GM19328 (cell line): ENCODE measurements around the gene OR2T35.

ENCODE experiments used
- ATAC-seq: cut with Tn5 transposase; IDR thresholded peaks from one replicate; pipeline ENCODE4 v1.9.1; 2021; ENCODE audit warnings: mild to moderate bottlenecking, moderate library complexity; ENCODE audit not compliant: unreplicated experiment

OR2T35 gene

DNA sequence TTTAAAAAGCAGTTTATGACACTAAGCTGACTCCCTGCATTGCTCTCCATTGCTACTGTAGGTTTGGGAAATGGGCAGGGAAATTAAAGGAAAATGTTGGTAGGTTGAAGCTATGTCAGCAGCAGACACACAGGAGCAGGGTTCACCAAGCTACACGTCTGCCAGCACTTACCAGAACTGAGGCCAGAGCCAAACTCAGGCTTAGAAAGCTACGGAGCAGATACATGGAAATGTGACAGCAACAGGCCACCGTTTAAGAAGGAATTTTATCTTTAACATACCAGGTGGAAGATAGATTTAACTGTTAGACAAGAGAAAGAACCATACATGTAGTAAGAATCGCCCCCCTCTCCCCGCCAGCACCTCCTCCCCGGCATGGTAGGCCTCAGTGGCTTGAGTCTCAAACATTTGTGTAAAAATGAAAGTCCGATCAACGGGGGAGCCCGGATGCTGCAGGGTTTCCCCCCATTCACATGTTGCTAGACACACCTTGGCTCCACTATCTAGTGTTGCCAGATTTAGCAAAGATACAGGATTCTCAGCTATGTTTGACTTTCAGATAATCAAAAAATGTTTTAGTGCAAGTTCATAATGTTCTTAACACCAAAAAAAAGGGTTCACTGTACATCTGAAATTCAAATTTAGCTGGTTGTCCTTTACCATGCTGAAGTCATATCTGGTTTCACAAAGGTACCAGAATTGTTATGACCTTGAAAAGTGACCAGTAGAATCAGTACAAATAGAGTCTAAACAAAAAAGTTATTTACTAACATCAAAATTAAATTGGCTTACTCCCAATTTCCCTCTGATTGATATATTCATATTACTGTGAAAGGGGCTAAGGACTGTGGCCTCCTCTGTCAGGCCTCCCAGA, 16.9 kb downstream of the OR2T35 start:
- ATAC-seq = no peak

DNA sequence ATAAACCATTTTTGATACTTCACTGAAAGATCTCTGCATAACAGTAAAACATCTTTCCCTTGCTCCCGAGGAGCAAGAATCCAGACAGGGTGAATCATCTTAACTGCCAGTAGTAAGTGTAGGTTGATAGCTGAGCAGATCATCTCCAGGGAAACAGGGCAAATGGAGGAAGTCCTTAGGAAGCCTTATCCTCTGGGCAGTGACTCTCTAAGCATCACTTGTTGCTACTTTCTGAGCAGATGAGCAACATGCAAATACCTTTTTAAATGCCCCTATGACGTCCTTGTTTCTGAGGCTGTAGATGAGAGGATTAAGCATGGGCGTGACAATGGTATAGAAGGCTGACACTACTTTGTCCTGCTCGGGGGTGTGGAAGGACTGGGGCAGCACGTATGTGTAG, 19.1 kb downstream of the OR2T35 start:
- no peak for ATAC-seq

DNA sequence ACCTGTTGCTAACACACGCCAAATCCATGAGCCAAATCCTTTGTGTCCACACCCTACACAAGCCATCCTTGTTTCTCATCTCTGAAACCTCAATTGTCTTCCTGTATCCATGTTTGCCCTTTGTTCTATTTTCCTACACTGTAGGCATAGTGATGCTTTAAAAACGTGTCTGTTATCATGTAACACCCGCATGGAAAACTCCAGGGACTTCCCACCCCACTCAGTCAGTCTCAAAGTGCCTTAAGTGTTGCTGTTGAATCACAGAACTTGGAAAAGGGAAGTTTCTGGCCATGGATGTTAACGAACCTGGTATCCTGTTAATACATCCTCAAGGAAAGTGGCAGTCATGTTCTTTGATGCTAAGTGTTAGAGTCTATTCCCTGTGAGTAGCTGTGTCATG, 19.9 kb downstream of the OR2T35 start:
- ATAC-seq = no peak

DNA sequence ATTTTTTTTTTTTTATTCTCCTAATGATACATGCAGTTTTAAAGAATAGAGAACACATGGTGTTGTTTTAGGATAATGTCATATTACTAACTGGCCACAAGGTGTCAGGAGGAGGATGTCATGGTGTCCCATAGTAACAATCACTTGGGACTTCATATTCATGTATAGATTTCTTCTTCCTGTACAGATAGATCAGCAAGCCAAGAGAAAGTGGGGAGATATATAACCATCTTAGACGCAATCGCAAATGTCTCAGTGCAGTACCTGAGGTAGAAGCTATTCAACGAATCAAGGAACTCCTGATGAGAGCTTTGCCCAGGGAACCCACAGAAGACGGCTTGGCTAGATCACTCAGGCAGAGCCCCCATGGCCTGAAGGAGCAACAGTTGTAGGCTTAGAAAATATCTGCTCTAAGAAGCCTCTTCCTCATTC, 22.5 kb downstream of the OR2T35 start:
- ATAC-seq = peak; percentile 83

DNA sequence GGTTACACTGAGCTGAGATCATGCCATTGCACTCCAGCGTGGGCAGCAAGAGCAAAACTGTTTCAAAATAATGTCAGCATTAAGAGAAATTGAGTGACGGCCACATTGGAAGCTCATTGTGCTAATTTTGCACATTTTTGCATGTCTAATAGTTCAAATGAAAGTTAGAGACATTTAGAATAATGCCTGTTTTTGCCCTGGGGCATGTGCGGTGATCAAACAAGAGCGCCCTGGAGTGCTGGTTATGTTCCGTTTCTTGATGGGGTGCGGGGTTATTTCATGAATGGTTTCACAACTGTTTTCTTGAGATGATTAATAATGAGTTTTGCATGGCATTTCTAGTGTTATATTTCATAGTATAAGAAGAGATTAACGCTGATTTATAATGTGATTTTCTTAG, 23.3 kb downstream of the OR2T35 start:
- no peak for ATAC-seq

DNA sequence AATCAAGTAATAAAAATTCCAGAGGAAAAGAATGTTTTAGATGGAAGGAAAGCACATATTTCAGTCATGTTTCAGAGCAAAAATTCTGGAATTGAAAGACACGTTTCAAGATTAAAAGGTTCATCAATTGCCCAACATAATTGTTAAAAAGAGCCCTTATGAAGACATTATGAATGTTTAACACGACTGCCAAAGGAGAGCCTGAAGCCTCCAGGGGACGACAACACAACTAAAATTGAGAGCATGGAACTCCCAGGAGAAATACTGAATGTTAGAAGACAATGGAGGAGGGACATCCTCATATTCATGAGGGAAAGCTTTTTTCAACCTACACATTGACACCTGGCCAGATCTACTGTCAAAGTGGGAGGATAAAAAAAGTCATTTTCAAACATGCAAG, 26.2 kb downstream of the OR2T35 start:
- ATAC-seq = no peak

DNA sequence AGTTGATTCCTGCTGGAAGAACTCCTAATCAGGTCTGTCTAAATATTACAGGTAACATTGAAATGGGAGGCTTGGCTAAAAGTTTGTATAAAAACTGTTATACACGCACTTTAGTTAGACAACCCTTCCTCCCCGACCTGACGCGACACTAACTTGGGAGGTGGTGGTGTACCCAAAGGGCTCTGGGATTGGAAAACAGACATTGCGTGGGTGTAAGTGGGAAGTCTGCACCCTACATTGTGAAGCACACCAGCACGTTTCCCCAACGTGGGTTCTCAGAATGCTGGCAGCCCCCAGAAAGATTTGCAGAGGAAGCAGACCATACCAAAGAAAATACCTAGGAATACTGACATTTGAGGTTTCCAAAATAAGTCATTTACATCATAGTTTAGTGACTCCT, 27.0 kb downstream of the OR2T35 start:
- no peak for ATAC-seq

DNA sequence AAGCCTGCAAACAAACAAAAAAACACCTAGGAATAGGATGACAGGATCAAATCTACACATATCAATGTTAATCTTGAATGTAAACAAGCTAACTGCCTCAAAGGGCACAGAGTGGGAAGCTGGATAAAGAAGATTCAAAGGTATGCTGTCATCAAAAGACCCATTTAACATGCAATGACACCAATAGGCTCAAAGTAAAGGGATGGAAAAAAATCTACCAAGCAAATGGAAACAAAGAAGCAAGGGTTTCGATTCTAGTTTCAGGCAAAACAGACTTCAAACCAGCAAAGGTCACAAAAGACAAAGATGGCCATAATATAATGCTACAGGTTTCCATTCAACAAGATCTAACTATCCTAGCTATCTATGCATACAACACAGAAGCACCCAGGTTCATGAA, 31.3 kb downstream of the OR2T35 start:
- no peak for ATAC-seq

DNA sequence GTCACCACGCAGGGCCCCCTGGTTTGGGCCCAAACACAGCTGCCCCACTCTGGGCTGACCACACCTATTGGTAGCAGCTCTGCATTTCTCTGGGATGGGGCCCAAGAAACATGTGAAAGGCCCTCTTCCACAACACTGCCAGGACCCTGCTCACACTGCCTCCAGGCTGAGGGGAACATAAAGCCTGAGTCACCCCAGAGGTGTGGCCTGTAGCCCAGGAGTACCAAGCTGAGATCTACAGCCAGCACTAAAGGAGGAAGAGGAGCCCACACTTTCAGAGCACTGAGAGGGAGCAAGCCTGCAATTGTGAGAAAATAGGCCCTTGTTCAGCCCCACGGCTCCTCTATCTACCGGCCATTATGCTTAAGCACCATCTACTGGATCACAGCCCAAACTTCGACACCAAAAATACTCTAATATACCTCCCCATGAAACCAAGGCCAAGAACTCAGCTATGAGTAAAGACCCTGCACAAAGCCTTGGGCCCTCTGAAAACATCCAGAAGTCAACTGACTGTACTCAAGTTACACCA, 33.1 kb downstream of the OR2T35 start:
- no peak for ATAC-seq

DNA sequence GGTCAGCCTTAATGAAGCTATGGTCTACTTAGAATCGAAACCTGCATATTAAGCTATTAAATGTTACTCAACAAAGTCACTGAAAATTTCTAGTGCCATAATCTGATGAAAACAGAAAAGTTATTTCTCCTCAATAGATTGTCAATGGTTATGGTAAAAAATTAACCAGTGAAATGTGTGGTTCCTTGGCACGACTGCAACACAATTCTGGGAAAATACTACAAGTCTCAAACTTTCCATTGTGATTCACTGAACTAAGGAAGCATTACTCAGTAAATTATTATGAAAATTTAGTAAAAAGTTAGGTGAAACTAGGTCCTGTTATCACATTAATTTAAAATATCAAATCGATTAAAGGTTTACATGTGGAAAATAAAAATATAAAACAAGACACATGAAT, 34.8 kb downstream of the OR2T35 start:
- ATAC-seq = no peak

DNA sequence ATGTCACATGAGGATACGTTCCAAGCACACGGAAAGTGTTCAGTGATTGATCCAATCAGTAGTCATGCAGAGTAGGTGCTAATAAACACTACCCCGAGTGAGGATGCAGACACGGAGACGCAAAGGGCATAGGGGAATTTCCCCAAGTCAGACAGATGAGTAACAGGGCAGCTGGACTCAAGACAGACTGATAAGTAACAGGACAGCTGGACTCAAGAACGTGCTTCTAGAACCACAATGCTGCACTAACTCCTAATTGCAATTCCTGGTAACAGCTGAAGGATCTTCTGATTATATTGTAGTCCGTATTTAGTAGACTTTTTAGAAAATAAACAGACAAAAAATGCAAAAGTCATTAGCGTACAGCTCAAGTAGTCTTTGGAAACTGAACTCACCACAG, 45.7 kb downstream of the OR2T35 start:
- no peak for ATAC-seq

DNA sequence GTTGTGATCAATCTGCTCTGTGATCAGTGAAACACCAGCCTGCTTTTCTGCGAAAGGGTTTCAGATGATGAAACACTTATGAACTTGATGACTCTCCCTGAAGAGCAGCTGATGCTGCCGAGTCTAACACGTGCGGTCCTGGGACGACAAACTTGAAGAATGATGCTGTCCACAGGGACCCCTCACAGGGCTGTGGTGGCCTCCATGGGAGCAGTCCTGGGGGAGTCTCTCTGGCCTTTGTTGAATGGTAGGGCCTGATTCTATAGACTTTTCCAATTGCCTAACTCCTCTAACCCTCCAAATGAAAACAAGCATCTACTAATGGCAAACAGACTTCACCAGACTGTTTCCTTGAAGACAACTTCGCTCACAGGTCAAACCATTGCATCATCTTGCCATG, 47.5 kb downstream of the OR2T35 start, which contains the start of gene OR2T10:
Gene OR2T10 (minus strand): TSS at position 112 of the 400 bp plus-strand sequence. CDS start 3,932 bp downstream, outside the sequence.
- no peak for ATAC-seq

DNA sequence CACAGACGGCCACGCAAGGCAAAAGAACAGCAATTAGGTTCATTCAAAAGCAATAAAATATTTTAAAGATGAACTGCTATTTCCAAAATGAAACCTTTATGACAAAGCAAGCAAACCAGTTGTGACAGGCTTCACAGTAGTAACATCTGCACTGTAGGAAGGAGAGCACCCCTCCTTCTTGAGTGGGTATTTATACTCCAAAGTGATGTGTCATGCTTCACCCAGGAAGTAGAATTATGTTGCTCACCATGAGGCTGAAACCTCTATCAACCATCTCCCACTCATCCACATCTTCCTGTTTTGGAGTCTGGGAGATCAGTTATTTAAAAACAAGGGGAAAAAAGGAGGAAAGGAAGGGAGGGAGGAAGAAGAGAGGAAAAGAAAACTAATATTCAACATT, 48.5 kb downstream of the OR2T35 start:
- ATAC-seq = no peak

DNA sequence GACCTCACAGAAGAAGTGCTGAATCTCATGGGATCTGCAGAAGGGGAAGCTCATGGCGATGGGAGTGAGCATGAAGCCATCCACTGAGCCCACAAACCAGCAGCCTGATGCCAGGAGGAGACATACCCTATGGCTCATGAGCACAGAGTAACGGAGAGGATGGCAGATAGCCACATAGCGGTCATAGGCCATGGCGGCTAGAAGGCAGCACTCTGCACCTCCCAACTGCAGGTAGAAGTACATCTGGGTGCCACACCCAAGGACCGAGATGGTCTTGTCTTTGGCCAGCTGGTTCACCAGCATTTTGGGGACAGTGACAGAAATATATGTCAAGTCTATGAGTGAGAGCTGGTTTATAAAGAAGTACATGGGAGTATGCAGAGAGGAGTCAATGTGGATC, 51.9 kb downstream of the OR2T35 start:
- ATAC-seq = no peak

DNA sequence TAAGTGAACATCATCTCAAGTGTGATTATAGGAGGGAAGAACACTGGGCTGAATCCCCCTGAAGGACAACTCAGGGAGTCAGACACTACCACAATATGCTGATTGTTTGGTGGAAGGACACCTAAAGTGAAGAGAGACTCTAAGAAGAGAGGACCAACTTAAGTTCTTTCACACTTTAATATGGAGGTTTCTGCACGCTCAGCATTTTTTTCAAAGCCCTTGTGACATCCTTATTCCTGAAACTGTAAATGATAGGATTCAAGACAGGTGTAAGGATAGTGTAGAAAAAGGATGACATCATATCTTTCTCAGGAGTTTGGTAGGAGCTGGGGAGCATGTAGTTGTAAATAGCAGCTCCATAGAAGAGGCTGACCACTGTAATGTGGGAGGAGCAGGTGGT, 52.4 kb downstream of the OR2T35 start:
- no peak for ATAC-seq

DNA sequence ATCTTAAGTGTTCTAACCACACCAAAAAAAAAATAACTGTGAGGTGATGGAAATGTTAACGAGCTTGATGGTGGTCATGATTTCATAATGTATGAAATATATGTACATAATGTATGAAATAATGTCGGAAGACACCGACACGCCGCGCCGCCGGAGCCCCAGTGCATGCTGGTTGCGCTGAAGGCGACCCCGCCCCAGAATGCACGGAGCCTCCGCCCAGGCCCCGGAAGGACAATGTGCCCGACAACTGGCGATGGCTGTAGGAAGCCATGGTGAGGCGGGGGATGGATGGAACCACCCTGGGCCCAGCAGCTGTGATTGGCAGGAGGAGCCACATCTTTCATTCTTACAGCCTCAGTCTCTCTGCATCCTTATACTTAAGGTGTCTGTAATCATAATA, 55.0 kb downstream of the OR2T35 start:
- no peak for ATAC-seq

DNA sequence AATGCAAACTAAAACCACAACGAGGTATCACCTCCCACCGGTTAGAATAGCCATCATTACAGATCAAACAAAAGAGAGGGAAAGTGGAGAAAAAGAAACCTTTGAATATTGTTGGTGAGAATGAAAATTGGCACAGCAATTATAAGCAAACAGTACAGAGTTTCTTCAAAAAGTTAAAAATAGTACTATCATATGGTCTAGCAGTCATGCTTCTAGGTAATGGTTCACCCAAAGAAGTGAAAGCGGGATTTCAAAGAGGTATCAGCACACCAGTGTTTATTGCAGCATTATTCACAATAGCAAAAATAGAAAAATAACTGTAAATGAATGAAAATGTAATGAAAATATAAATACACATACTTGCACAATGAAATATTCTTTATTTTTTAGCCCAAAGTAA, 55.7 kb downstream of the OR2T35 start:
- ATAC-seq = no peak
